Motor neuron (in vitro differentiated cells): ENCODE measurements around the gene MOCS3. TPM values are rescaled to one million over a fixed set of nuclear protein-coding genes. Genes with fewer than 3 reads are reported as not detected.

ENCODE experiments used
- ATAC-seq, 8 experiments: fragments of 200-7000 bp; cut with Tn5 transposase; replicated peaks in 6 of 8; 2 replicates each; pipeline ENCODE4 v1.8.0; 2021; ENCODE audit warnings: mild to moderate bottlenecking in 8 of 8, moderate library complexity in 8 of 8
- H3K27ac ChIP-seq, 2 donors: fragments of 250-450 bp; sonication (Bioruptor Pico); 2 replicates each; pipeline ENCODE4 v1.9.0; 2021; ENCODE audit warnings: antibody characterized with exemption in 2 of 2, mild to moderate bottlenecking in 2 of 2, moderate library complexity in 1 of 2
- H3K4me1 ChIP-seq, 2 donors: fragments of 250-450 bp; sonication (Bioruptor Pico); replicated peaks in 1 of 2; 2 replicates each; pipeline ENCODE4 v1.6.1; 2021; ENCODE audit warnings: antibody characterized with exemption in 2 of 2, mild to moderate bottlenecking in 2 of 2, moderate library complexity in 1 of 2
- H3K4me3 ChIP-seq, 5 donors: fragments of 250-450 bp; sonication (Bioruptor Pico); 2 replicates each; pipeline ENCODE4 v1.9.0; 2021; ENCODE audit warnings: antibody characterized with exemption in 5 of 5, mild to moderate bottlenecking in 5 of 5, moderate library complexity in 4 of 5
- WGBS, 10 experiments: fragments of 450-650 bp; shearing (Covaris generic); methylation state at CpG; one replicate each; pipeline ENCODE4 v1.0.0; 2022; 5-methylcytosine and 5-hydroxymethylcytosine counted together
- in situ Hi-C, 9 experiments: fragments of 400-800 bp; cut with MboI; loops; one replicate each; pipeline ENCODE4 v1.15.0; 2021; ENCODE audit warnings: low sequenced_read_pairs in 9 of 9, low pct_unique_long_range_greater_than_20kb in 2 of 9; ENCODE audit not compliant: unreplicated experiment in 9 of 9
- total RNA-seq, 8 experiments: library from RNA; unstranded; fragments of 300-600 nt; gene quantifications; 2 replicates each; pipeline versions ENCODE4 v1.2.3 to v1.2.4, GENCODE V29; 2022

The MOCS3 gene, protein sequence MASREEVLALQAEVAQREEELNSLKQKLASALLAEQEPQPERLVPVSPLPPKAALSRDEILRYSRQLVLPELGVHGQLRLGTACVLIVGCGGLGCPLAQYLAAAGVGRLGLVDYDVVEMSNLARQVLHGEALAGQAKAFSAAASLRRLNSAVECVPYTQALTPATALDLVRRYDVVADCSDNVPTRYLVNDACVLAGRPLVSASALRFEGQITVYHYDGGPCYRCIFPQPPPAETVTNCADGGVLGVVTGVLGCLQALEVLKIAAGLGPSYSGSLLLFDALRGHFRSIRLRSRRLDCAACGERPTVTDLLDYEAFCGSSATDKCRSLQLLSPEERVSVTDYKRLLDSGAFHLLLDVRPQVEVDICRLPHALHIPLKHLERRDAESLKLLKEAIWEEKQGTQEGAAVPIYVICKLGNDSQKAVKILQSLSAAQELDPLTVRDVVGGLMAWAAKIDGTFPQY
- total RNA-seq, result 1 to 10 TPM; 4.1 to 9.3 (median 6.0) TPM

DNA sequence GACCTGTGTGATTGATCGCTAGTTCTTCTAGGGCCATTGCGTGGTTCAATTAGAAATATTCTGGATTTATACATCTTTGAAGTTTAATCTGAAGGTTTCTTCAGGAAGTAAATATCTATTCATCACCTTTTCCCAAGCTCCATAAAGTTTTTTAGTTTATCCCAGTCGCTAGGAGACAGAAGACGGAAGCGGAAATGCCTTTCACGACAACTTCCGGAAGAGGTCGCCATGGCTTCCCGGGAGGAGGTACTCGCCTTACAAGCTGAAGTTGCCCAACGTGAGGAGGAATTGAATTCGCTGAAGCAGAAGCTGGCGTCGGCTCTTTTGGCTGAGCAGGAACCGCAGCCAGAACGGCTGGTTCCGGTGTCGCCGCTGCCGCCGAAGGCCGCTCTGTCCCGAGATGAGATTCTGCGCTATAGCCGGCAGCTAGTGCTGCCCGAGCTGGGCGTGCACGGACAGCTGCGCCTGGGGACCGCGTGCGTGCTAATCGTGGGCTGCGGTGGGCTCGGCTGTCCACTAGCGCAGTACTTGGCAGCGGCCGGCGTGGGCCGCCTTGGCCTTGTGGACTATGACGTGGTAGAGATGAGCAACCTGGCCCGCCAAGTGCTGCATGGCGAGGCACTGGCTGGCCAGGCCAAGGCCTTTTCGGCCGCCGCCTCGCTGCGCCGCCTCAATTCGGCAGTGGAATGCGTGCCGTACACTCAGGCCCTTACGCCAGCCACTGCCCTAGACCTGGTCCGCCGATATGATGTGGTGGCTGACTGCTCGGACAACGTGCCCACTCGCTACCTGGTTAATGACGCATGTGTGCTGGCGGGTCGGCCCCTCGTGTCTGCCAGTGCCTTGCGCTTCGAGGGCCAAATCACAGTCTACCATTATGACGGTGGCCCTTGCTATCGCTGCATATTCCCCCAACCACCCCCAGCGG lies at the start of gene MOCS3:
Gene MOCS3 (plus strand): TSS at position 204 of the 928 bp plus-strand sequence. CDS start 25 bp downstream, at position 229.
- H3K27ac ChIP-seq, result peak within 1 kb of the TSS; percentile 87 to 98
- WGBS, 10 experiments, result 0 to 6% (median 0%) methylated on average over 3 to 37 of the region's 67 CpGs
- in situ Hi-C loops, result no loop called here
- peak; percentile 71 to 89 (median 84) for ATAC-seq
- H3K4me1 ChIP-seq, result peaks cover 19 to 38% of the 10 kb centered on the region in 2 donors
- peak within 1 kb of the TSS; percentile 65 to 98 (median 93) for H3K4me3 ChIP-seq

GRCh38 chr20:50909413-50909812 lies 49.2 kb upstream of the MOCS3 start:
- peaks cover 6 to 9% of the 10 kb centered on the region in 2 donors for H3K4me1 ChIP-seq
- 85 to 100% (median 96%) methylated on average over 1 to 3 of the region's 3 CpGs; no CpG with 5 or more reads in 2 of the 10 experiments for WGBS, 10 experiments
- ATAC-seq, result no peak
- in situ Hi-C loops, result no loop called here
- H3K4me3 ChIP-seq, result no peak overlapping the region
- H3K27ac ChIP-seq, result no peak overlapping the region

- ATAC-seq, result peak in 3 of 8 experiments; percentile 49 to 65 (median 58)
- WGBS, 10 experiments, result 20 to 100% (median 77%) methylated on average over 2 to 3 of the region's 3 CpGs; no CpG with 5 or more reads in 1 of the 10 experiments
- in situ Hi-C loops, result no loop called here
- peaks cover 7 to 19% of the 10 kb centered on the region in 2 donors for H3K4me1 ChIP-seq
- no peak overlapping the region for H3K27ac ChIP-seq
- H3K4me3 ChIP-seq, result no peak overlapping the region
Measured at GRCh38 chr20:50911030-50911429, 47.6 kb upstream of the MOCS3 start.

- peaks cover 14 to 26% of the 10 kb centered on the region in 2 donors for H3K4me1 ChIP-seq
- H3K4me3 ChIP-seq, result no peak overlapping the region
- in situ Hi-C loops, result no loop called here
- WGBS, 10 experiments, result 30 to 100% (median 82%) methylated on average over 1 of the region's 1 CpG; no CpG with 5 or more reads in 2 of the 10 experiments
- no peak overlapping the region for H3K27ac ChIP-seq
- ATAC-seq, result no peak
Measured at GRCh38 chr20:50911716-50912115, 46.9 kb upstream of the MOCS3 start.

- Histone ChIP-seq H3K4me1 (peaks cover 22 to 37% of the 10 kb centered on the region in 2 donors), H3K27ac (no peak overlapping the region), H3K4me3 (no peak overlapping the region)
- in situ Hi-C loops, result no loop called here
- 17 to 100% (median 82%) methylated on average over 1 to 2 of the region's 2 CpGs; no CpG with 5 or more reads in 2 of the 10 experiments for WGBS, 10 experiments
- peak in 3 of 8 experiments; percentile 65 to 72 (median 69) for ATAC-seq
Measured at GRCh38 chr20:50913690-50914375, 44.8 kb upstream of the MOCS3 start.

DNA sequence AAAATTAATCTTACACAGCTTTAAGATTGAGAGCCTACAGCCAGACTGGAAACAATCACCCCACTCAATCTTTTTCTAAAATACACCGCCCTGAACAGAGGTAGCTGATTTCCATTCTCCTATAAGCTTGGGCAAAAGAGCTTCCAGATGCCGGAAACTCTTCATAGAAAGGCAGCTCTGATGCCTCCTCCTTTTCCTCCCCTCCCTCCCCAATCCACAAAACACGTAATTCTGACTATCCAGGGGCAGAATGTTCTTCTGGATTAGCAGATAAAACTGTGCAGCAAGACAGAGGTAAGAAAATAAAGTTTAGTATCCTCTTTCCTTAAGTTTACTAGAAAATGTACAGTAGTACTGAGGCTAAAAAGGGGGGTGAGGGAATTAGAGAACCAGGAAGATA lies 43.2 kb upstream of the MOCS3 start:
- H3K27ac ChIP-seq, result no peak overlapping the region
- in situ Hi-C loops, result no loop called here
- H3K4me3 ChIP-seq, result no peak overlapping the region
- peaks cover 22 to 37% of the 10 kb centered on the region in 2 donors for H3K4me1 ChIP-seq
- 3 to 100% (median 26%) methylated on average over 1 to 3 of the region's 3 CpGs; no CpG with 5 or more reads in 3 of the 10 experiments for WGBS, 10 experiments
- peak in 3 of 8 experiments; percentile 5 to 22 (median 18) for ATAC-seq

- in situ Hi-C loops, result no loop called here
- WGBS, 10 experiments, result 0 to 90% (median 63%) methylated on average over 1 to 5 of the region's 5 CpGs
- peak in 7 of 8 experiments; percentile 13 to 93 (median 88) for ATAC-seq
- no peak overlapping the region for H3K27ac ChIP-seq
- H3K4me1 ChIP-seq, result peaks cover 22 to 40% of the 10 kb centered on the region in 2 donors
- H3K4me3 ChIP-seq, result no peak overlapping the region
Measured at GRCh38 chr20:50916257-50916656, 42.4 kb upstream of the MOCS3 start.

- ATAC-seq, result no peak
- Histone ChIP-seq H3K27ac (no peak overlapping the region), H3K4me1 (peaks cover 27 to 42% of the 10 kb centered on the region in 2 donors), H3K4me3 (no peak overlapping the region)
- 13 to 100% (median 89%) methylated on average over 1 to 3 of the region's 3 CpGs; no CpG with 5 or more reads in 2 of the 10 experiments for WGBS, 10 experiments
- in situ Hi-C loops, result no loop called here
Measured at GRCh38 chr20:50916934-50917333, 41.7 kb upstream of the MOCS3 start.

DNA sequence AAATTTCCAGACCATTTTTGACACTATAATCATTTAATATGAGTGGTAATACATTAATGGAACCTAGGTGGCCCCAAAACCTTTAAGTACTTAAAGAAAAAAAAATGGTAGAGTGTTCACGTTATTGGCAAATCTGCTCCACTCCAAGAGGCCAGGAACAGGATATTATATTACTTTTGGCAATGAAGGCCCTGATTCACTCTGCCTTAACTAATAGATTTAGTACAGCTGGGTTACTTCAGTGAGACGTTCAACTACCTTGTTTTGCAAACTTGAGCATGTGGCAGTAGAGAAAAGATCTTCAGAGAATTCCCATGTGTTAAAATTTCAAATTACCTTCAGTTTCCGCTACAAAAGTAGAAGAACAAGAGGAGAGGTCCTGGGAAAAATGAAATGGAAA lies 40.2 kb upstream of the MOCS3 start:
- peaks cover 35 to 42% of the 10 kb centered on the region in 2 donors for H3K4me1 ChIP-seq
- ATAC-seq, result no peak
- H3K27ac ChIP-seq, result no peak overlapping the region
- in situ Hi-C loops, result no loop called here
- no peak overlapping the region for H3K4me3 ChIP-seq
- WGBS, 10 experiments, result 47 to 100% (median 80%) methylated on average over 1 to 3 of the region's 3 CpGs

GRCh38 chr20:50919567-50919966 lies 39.1 kb upstream of the MOCS3 start:
- in situ Hi-C loops, result no loop called here
- Histone ChIP-seq H3K4me1 (peaks cover 35 to 40% of the 10 kb centered on the region in 2 donors), H3K4me3 (no peak overlapping the region), H3K27ac (no peak overlapping the region)
- no peak for ATAC-seq
- WGBS, 10 experiments, result 43 to 100% (median 85%) methylated on average over 1 to 6 of the region's 6 CpGs; no CpG with 5 or more reads in 2 of the 10 experiments

DNA sequence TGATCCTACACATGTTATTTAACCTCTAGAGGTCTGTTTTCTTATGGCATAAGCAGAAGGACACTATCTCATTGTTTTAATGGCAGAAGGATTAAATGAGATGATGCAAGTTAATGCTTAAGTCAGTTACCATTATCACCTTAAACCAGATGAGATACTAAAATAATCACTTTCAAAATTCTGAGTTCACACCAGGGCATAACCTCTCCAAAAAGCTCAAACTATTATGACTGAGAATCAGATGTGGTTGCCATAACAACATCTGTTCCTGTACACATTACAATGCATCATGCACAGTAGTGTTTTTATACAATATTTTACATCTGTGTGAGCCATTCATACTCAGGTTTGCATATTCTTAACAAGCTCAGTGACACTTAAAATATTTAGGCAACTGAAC lies 37.6 kb upstream of the MOCS3 start:
- in situ Hi-C loops, result no loop called here
- ATAC-seq, result peak in 3 of 8 experiments; percentile 71 to 83 (median 81)
- H3K27ac ChIP-seq, result no peak overlapping the region
- H3K4me3 ChIP-seq, result no peak overlapping the region
- H3K4me1 ChIP-seq, result peaks cover 44 to 46% of the 10 kb centered on the region in 2 donors

- WGBS, 10 experiments, result 41 to 98% (median 87%) methylated on average over 1 to 8 of the region's 8 CpGs
- in situ Hi-C loops, result no loop called here
- ATAC-seq, result no peak
- Histone ChIP-seq H3K27ac (no peak overlapping the region), H3K4me1 (peaks cover 38 to 46% of the 10 kb centered on the region in 2 donors), H3K4me3 (no peak overlapping the region)
Measured at GRCh38 chr20:50921803-50922501, 36.7 kb upstream of the MOCS3 start.
